Heart right ventricle (tissue), 16 donors: ENCODE data around the gene YBX2. TPM values are rescaled to one million over a fixed set of nuclear protein-coding genes. Genes with fewer than 3 reads are reported as not detected.
A peak's percentile ranks its signal among the peaks of the same experiment; 100 is the strongest.

Experiments used
- ATAC-seq, 8 donors: fragments of 200-7000 bp; cut with Tn5 transposase; one replicate each; pipeline ENCODE4 v1.9.1; 2020; ENCODE audit warnings: mild to moderate bottlenecking in 8 of 8, moderate library complexity in 8 of 8, moderate number of reproducible peaks in 1 of 8
- DNase-seq, 2 donors: peaks; one replicate each; pipeline ENCODE4 v3.0.0-alpha.2; 2020
- H3K27ac ChIP-seq, 10 donors: fragments of 200-600 bp; sonication (generic) in 2 of 10; one replicate each; pipeline versions ENCODE4 v1.5.0 to v1.8.0; 2020 to 2022; ENCODE audit warnings: mild to moderate bottlenecking in 3 of 10
- H3K27me3 ChIP-seq, 7 donors: fragments of 200-600 bp; one replicate each; pipeline ENCODE4 v1.8.0; 2021 to 2022; ENCODE audit warnings: mild to moderate bottlenecking in 2 of 7
- H3K36me3 ChIP-seq, 9 donors: fragments of 200-600 bp; sonication (generic) in 1 of 9; one replicate each; pipeline versions ENCODE4 v1.5.0 to v1.8.0; 2020 to 2022; ENCODE audit warnings: mild to moderate bottlenecking in 2 of 9
- H3K4me1 ChIP-seq, 9 donors: fragments of 200-600 bp; sonication (generic) in 1 of 9; one replicate each; pipeline versions ENCODE4 v1.5.0 to v1.8.0; 2020 to 2022; ENCODE audit warnings: mild to moderate bottlenecking in 4 of 9
- H3K4me3 ChIP-seq, 10 donors: fragments of 200-600 bp; sonication (generic) in 2 of 10; one replicate each; pipeline versions ENCODE4 v1.5.0 to v1.8.0; 2020 to 2022; ENCODE audit warnings: mild to moderate bottlenecking in 7 of 10, moderate library complexity in 2 of 10
- H3K9me3 ChIP-seq, 11 donors: fragments of 200-600 bp in 10 of 11; sonication (generic) in 2 of 11; one replicate each; pipeline versions ENCODE4 v1.5.0 to v1.8.0; 2013 to 2022; ENCODE audit warnings: mild to moderate bottlenecking in 2 of 11, control low read depth in 1 of 11, moderate library complexity in 1 of 11
- WGBS, 2 donors: extraction: QIAGEN DNeasy Blood & Tissue Kit; methylation state at CpG; one replicate each; pipeline ENCODE4 v1.1.7; 2013; ENCODE audit warnings: inconsistent platforms in 1 of 2; 5-methylcytosine and 5-hydroxymethylcytosine counted together
- intact Hi-C, 10 donors: fragments of 100-400 bp; cut with DNase I; formaldehyde crosslinking; loops; one replicate each; pipeline versions ENCODE4 v1.11.1 to v1.14.2; 2022
- polyA plus RNA-seq, 2 donors: library from polyadenylated mRNA; stranded (reverse); fragments of 200-250 nt; gene quantifications; one replicate each; pipeline ENCODE4 v1.2.3, GENCODE V29; 2013
- total RNA-seq, 10 donors: library from RNA; stranded (reverse); fragmentation: NEBNext Ultra II Directional in 3 of 10; extraction: Animal tissue kit (Norgen Biotek cat#: 25700) in 3 of 10; gene quantifications; one replicate each; pipeline versions ENCODE4 v1.2.1 to v1.2.4, GENCODE V29; 2021 to 2023
- TF ChIP-seq, protein P1 (sequence below), 9 donors: fragments of 200-600 bp; sonication (generic) in 2 of 9; IDR thresholded peaks; one replicate each; pipeline versions ENCODE4 v1.5.0 to v1.8.0; 2021 to 2022; ENCODE audit warnings: antibody characterized with exemption in 9 of 9, mild to moderate bottlenecking in 5 of 9, moderate library complexity in 1 of 9
- donor health status: Arrhythmogenic right ventricular cardiomyopathy.
- donor health status: ischemic (EF 13 %, LVEDD 7.1; RV severe dilation, severe dysfunction).
- donor health status: healthy with polysubstance abuse.
- donor health status: DM: no; HTN: yes; CAD: no.
- donor health status: DM: no; HTN: no; CAD: no.
- donor health status: ischemic (EF 25% LVEDD 6.9; RV normal size, moderate dysfunction).
- donor health status: ischemic (EF 25% LVEDD 5.7; RV mildly dilated, moderate dysfunction).
- donor health status: healthy.
- donor health status: DM: yes; HTN: yes; CAD: no.
- donor health status: Ischemic cardiomyopathy.
- donor health status: ischemic (EF 35%, LVEDD 5.7; RV mildly dilated, moderate dysfunction).
- donor health status: nonischemic (EF 11% LVEDD 7.7; RV severe dilation, severe dysfunction).
- donor health status: DM: yes; HTN: yes; CAD: no.
- donor health status: PGD.
- donor health status: ischemic (EF 29% LVEDD 5.4; RV normal size, mild dysfunction).
- donor health status: nonischemic (EF 23%, LVEDD 6.1; RV moderate dilation, normal function).

Gene YBX2
- total and polyA plus RNA-seq, 12 donors, result 0.42 to 2.6 (median 1.2) TPM

DNA sequence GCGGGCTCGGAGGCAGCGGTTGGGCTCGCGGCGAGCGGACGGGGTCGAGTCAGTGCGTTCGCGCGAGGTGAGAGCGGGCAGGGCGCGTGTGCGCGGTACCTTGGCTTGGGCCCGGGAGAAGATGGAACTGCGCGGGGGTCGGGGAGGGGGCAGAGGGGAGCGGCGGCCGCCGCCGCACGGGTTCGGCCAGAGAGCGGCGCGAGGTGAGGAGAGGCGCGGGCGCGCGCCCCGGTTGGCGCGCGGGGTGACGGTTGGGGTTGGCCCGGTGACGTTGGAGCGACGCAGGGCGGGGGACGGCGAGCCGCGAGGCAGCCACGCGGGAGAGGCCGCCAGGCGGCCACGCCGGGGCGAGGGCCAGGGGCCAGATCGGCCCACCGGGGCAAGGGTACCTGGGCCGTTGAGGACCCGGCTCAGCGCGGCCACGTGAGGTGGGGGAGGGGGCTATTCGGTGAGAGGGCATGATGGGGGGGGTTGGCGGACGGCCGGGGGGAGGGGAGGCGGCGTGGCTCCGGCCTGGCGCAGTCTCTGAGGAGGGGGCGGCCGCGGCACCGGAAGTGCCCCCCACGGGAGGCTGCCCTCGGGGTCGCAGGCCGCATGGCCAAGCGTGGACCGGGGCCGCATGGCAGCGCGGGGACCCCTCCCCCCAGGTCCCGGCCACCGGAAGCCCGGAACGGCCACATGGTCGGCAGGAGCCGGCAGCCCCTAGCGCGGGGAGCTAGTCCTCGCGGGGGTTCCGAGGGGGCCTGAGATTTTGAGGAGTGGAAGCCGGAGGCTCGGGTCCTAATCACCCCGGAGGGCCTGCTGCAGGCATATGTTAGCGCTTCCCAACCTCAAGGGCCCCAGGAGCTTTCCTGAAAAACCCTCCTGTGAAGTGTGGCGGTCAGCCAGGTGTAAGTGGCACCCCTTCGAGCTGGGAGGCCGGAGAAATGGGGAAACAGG lies 13.5 kb upstream of the YBX2 start:
- no peaks in the 10 kb centered on the region for H3K27me3 ChIP-seq
- H3K4me3 ChIP-seq, result peak overlapping the region; percentile 76 to 98 (median 91)
- H3K27ac ChIP-seq, result peak overlapping the region; percentile 87 to 100 (median 98)
- peak in 1 of 2 donors; percentile 64 for DNase-seq
- TF ChIP-seq, protein P1, sequence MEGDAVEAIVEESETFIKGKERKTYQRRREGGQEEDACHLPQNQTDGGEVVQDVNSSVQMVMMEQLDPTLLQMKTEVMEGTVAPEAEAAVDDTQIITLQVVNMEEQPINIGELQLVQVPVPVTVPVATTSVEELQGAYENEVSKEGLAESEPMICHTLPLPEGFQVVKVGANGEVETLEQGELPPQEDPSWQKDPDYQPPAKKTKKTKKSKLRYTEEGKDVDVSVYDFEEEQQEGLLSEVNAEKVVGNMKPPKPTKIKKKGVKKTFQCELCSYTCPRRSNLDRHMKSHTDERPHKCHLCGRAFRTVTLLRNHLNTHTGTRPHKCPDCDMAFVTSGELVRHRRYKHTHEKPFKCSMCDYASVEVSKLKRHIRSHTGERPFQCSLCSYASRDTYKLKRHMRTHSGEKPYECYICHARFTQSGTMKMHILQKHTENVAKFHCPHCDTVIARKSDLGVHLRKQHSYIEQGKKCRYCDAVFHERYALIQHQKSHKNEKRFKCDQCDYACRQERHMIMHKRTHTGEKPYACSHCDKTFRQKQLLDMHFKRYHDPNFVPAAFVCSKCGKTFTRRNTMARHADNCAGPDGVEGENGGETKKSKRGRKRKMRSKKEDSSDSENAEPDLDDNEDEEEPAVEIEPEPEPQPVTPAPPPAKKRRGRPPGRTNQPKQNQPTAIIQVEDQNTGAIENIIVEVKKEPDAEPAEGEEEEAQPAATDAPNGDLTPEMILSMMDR (IDR thresholded peaks at IDR 0.05), result peak in 2 of 9 donors; percentile 11 to 37
- intact Hi-C loops, result loop anchor here in 5 of 10 donors (1.0 to 10.0 kb wide), 7 partner anchors 21 to 264 kb away; partner anchors contain the start of genes GABARAP (in 2 of the 5), CLDN7 (in 1 of the 5), NEURL4 (in 1 of the 5) and SLC16A11 (in 1 of the 5)
- H3K36me3 ChIP-seq, result peaks cover 0 to 38% (median 33%) of the 10 kb centered on the region in 9 donors
- peaks cover 1 to 50% (median 35%) of the 10 kb centered on the region in 9 donors for H3K4me1 ChIP-seq
- peak in 4 of 8 donors; percentile 14 to 41 (median 30) for ATAC-seq
- no peaks in the 10 kb centered on the region for H3K9me3 ChIP-seq
- 0 to 1% methylated on average over 69 to 104 of the region's 104 CpGs for WGBS, 2 donors

DNA sequence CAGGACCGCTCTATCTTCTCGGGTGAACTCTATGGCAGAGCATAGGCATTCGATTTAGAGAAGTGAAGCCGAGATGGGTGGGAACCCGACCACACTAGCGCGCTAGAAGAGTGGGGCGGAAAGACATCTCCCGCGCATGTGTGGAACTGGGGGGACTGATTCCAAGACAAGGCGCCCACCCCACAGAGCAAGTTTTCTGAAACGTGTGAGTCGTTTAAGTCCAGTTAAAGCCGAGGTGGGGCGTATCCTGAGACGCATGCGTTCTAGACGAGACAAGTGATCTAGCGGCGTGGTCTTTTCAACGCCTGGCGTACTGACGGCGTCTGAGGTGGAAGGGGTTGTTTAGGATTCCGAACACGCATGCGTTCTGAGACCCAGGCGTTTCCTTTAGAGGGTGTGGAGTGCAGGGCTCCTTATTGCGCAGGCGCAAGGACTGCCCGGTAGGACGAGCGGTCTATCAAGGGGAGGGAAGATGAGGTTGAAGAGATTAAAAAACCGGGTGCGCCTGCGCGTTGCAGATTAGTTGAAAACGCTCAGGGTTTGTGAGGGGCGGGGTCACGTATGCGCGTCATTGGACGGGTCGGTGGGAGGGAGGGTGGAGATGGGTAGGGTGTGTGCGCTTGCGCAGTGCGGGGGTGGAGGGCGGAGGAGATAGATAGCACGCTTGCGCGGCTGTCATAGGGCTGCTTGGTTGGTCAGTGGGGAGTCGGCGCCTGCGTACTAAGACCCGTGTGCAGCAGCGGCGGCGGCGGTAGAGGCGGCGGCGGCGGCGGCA lies 12.7 kb upstream of the YBX2 start, which contains the start of gene EIF5A:
Gene EIF5A (plus strand): TSS at position 718 of the 775 bp plus-strand sequence. CDS start 2,008 bp downstream, outside the sequence.
- DNase-seq (peak; percentile 100), ATAC-seq (peak; percentile 91 to 97 (median 95))
- Histone ChIP-seq H3K27ac (peak within 1 kb of the TSS; percentile 87 to 100 (median 98)), H3K9me3 (no peaks in the 10 kb centered on the region), H3K4me1 (peaks cover 0 to 43% (median 29%) of the 10 kb centered on the region in 9 donors), H3K36me3 (peaks cover 0 to 29% (median 24%) of the 10 kb centered on the region in 9 donors), H3K4me3 (peak within 1 kb of the TSS; percentile 76 to 98 (median 91)), H3K27me3 (no peaks in the 10 kb centered on the region)
- 0 to 1% methylated on average over 58 to 64 of the region's 64 CpGs for WGBS, 2 donors
- TF ChIP-seq, protein P1 (IDR thresholded peaks at IDR 0.05), result no peak
- intact Hi-C loops, result loop anchor here in 5 of 10 donors (1.0 to 10.0 kb wide), 7 partner anchors 22 to 265 kb away; partner anchors contain the start of genes GABARAP (in 2 of the 5), CLDN7 (in 1 of the 5), NEURL4 (in 1 of the 5) and SLC16A11 (in 1 of the 5)

DNA sequence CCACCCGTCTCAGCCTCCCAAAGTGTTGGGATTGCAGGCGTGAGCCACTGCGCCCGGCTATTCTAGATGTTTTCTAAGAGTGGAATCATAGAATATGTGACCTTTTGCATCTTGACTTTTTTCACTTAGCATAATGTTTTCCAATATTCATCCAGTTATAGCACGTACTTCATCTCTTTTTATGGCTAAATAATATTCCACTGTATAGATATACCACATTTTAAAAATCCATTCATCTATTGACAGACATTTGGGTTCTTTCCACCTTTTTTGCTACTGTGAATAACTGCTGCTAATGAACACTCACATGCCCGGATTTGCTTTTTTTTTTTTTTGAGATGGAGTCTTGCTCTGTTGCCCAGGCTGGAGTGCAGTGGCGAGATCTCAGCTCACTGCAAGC lies 9.7 kb upstream of the YBX2 start:
- no peak for DNase-seq
- peaks cover 0 to under 1% (median 0%) of the 10 kb centered on the region in 9 donors for H3K36me3 ChIP-seq
- H3K9me3 ChIP-seq, result no peaks in the 10 kb centered on the region
- peaks cover 0 to 17% (median 12%) of the 10 kb centered on the region in 9 donors for H3K4me1 ChIP-seq
- H3K4me3 ChIP-seq, result no peak overlapping the region
- TF ChIP-seq, protein P1 (IDR thresholded peaks at IDR 0.05), result no peak
- no peak overlapping the region for H3K27ac ChIP-seq
- 96 to 99% methylated on average over 7 of the region's 7 CpGs for WGBS, 2 donors
- ATAC-seq, result no peak
- H3K27me3 ChIP-seq, result no peaks in the 10 kb centered on the region
- intact Hi-C loops, result loop anchor here in 1 of 10 donors (10.0 kb wide), 1 partner anchor 259 kb away; the partner anchor contains the start of gene SLC16A11
